HEK293 (cell line): ENCODE results near the gene TPST2.
A peak's percentile ranks its signal among the peaks of the same experiment; 100 is the strongest.

ENCODE experiments used
- GFI1B ChIP-seq: fragments of 450-650 bp; formaldehyde crosslinking; IDR thresholded peaks from 2 replicates; pipeline ENCODE4 v1.5.1; 2016; ENCODE audit warnings: missing biosample characterization, missing genetic modification characterization
- IKZF3 ChIP-seq: fragments of 450-650 bp; IDR thresholded peaks from 2 replicates; pipeline ENCODE4 v1.5.0; 2018; ENCODE audit warnings: missing biosample characterization, mild to moderate bottlenecking, missing genetic modification characterization, moderate library complexity
- KLF16 ChIP-seq: fragments of 450-650 bp; formaldehyde crosslinking; IDR thresholded peaks from 2 replicates; pipeline ENCODE4 v1.5.1; 2017; ENCODE audit warnings: missing biosample characterization, missing genetic modification characterization
- RBAK ChIP-seq: fragments of 450-650 bp; formaldehyde crosslinking; IDR thresholded peaks from 2 replicates; pipeline ENCODE4 v1.5.1; 2016; ENCODE audit warnings: missing biosample characterization, missing genetic modification characterization
- ZNF274 ChIP-seq, 2 experiments: fragments of 200-500 bp in 1 of 2; fragments of 450-650 bp in 1 of 2; sonication (Bioruptor generic) in 1 of 2; formaldehyde crosslinking in 1 of 2; IDR thresholded peaks; 2 replicates each; pipeline versions ENCODE4 v1.5.1 to v1.6.1; 2014 to 2016; ENCODE audit warnings: borderline replicate concordance in 1 of 2, inconsistent platforms in 1 of 2, low read length in 1 of 2, missing biosample characterization in 1 of 2, missing genetic modification characterization in 1 of 2
- ZNF777 ChIP-seq: fragments of 450-650 bp; formaldehyde crosslinking; IDR thresholded peaks from 2 replicates; pipeline ENCODE4 v1.5.1; 2017; ENCODE audit warnings: missing biosample characterization, missing genetic modification characterization, borderline replicate concordance
- ZXDB ChIP-seq: fragments of 450-650 bp; formaldehyde crosslinking; IDR thresholded peaks from 2 replicates; pipeline ENCODE4 v1.5.1; 2016; ENCODE audit warnings: missing biosample characterization, missing genetic modification characterization
- TF ChIP-seq, protein P1 (sequence below): fragments of 450-650 bp; formaldehyde crosslinking; IDR thresholded peaks from 2 replicates; pipeline ENCODE4 v1.5.1; 2016; ENCODE audit warnings: missing biosample characterization, missing genetic modification characterization
- TF ChIP-seq, protein P2 (sequence below): fragments of 450-650 bp; formaldehyde crosslinking; IDR thresholded peaks from 2 replicates; pipeline ENCODE4 v1.5.1; 2016; ENCODE audit warnings: missing biosample characterization, missing genetic modification characterization
- TF ChIP-seq, protein P3 (sequence below): fragments of 450-650 bp; formaldehyde crosslinking; IDR thresholded peaks from 2 replicates; pipeline ENCODE4 v1.5.1; 2016; ENCODE audit warnings: missing biosample characterization, missing genetic modification characterization, borderline replicate concordance
- TF ChIP-seq, protein P4 (sequence below): sonication (generic); formaldehyde crosslinking; IDR thresholded peaks from 2 replicates; pipeline ENCODE4 v1.8.1; 2022; ENCODE audit warnings: mild to moderate bottlenecking, moderate library complexity, missing genetic modification reagents
- TF ChIP-seq, protein P5 (sequence below): fragments of 450-650 bp; formaldehyde crosslinking; IDR thresholded peaks from 2 replicates; pipeline ENCODE4 v1.5.1; 2016; ENCODE audit warnings: missing biosample characterization, missing genetic modification characterization
- TF ChIP-seq, protein P6 (sequence below): fragments of 450-650 bp; IDR thresholded peaks from 2 replicates; pipeline ENCODE4 v1.5.1; 2018; ENCODE audit warnings: missing biosample characterization, mild to moderate bottlenecking, missing genetic modification characterization
- TF ChIP-seq, protein P7 (sequence below): fragments of 450-650 bp; IDR thresholded peaks from 2 replicates; pipeline ENCODE4 v1.5.1; 2018; ENCODE audit warnings: missing biosample characterization, missing genetic modification characterization

DNA sequence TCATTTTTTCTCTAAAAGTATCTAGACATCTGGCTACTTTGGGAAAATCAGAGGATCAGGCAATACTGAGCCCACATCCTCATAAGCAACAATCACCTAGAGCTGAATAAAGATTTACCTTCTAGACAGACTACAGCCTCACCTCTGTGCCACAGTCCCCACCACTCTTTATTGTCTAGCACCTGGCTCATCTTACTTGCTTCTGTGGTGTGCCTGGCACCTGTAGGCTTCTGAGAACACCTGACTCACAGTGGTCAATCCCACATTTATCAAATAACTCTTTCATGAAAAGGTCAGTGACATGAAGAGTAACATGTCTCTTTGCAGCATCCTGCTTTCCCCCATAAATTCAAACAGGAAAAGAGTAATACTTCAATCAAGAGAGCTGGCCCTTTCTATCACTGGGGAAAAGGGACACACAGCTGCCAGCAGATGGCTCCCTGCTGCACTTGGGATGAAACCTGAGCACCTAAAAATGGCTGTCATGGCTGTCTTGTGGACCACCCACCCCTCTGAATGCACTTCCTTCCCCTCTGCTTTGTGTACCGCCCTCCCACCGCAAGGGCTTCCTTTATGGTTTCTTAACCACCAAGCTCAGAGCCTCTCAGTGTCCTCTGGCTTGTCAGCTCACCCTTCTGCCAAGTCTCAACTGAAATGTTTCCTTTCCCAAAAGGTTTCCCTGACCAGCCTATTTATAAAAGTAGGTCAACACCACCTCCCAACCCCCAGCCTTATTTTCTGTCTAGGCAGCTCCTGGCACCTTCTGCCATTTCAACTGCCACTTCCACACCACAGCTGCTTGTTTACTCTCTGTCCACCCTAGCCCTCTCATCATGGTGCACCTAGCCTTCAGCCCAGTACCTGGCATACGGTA lies 87.0 kb downstream of the TPST2 start:
- TF ChIP-seq, protein P1, sequence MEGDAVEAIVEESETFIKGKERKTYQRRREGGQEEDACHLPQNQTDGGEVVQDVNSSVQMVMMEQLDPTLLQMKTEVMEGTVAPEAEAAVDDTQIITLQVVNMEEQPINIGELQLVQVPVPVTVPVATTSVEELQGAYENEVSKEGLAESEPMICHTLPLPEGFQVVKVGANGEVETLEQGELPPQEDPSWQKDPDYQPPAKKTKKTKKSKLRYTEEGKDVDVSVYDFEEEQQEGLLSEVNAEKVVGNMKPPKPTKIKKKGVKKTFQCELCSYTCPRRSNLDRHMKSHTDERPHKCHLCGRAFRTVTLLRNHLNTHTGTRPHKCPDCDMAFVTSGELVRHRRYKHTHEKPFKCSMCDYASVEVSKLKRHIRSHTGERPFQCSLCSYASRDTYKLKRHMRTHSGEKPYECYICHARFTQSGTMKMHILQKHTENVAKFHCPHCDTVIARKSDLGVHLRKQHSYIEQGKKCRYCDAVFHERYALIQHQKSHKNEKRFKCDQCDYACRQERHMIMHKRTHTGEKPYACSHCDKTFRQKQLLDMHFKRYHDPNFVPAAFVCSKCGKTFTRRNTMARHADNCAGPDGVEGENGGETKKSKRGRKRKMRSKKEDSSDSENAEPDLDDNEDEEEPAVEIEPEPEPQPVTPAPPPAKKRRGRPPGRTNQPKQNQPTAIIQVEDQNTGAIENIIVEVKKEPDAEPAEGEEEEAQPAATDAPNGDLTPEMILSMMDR (tag by site-specific recombination): peak; percentile 38; the same call in 1 of the 2 replicates
- TF ChIP-seq, protein P2, sequence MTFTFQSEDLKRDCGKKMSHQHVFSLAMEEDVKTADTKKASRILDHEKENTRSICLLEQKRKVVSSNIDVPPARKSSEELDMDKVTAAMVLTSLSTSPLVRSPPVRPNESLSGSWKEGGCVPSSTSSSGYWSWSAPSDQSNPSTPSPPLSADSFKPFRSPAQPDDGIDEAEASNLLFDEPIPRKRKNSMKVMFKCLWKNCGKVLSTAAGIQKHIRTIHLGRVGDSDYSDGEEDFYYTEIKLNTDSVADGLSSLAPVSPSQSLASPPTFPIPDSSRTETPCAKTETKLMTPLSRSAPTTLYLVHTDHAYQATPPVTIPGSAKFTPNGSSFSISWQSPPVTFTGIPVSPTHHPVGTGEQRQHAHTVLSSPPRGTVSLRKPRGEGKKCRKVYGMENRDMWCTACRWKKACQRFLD (tag by site-specific recombination): no peak
- TF ChIP-seq, protein P3, sequence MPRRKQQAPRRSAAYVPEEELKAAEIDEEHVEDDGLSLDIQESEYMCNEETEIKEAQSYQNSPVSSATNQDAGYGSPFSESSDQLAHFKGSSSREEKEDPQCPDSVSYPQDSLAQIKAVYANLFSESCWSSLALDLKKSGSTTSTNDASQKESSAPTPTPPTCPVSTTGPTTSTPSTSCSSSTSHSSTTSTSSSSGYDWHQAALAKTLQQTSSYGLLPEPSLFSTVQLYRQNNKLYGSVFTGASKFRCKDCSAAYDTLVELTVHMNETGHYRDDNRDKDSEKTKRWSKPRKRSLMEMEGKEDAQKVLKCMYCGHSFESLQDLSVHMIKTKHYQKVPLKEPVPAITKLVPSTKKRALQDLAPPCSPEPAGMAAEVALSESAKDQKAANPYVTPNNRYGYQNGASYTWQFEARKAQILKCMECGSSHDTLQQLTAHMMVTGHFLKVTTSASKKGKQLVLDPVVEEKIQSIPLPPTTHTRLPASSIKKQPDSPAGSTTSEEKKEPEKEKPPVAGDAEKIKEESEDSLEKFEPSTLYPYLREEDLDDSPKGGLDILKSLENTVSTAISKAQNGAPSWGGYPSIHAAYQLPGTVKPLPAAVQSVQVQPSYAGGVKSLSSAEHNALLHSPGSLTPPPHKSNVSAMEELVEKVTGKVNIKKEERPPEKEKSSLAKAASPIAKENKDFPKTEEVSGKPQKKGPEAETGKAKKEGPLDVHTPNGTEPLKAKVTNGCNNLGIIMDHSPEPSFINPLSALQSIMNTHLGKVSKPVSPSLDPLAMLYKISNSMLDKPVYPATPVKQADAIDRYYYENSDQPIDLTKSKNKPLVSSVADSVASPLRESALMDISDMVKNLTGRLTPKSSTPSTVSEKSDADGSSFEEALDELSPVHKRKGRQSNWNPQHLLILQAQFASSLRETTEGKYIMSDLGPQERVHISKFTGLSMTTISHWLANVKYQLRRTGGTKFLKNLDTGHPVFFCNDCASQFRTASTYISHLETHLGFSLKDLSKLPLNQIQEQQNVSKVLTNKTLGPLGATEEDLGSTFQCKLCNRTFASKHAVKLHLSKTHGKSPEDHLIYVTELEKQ (tag by site-specific recombination): no peak
- no peak for TF ChIP-seq KLF16 (tag by site-specific recombination)
- TF ChIP-seq, protein P4, sequence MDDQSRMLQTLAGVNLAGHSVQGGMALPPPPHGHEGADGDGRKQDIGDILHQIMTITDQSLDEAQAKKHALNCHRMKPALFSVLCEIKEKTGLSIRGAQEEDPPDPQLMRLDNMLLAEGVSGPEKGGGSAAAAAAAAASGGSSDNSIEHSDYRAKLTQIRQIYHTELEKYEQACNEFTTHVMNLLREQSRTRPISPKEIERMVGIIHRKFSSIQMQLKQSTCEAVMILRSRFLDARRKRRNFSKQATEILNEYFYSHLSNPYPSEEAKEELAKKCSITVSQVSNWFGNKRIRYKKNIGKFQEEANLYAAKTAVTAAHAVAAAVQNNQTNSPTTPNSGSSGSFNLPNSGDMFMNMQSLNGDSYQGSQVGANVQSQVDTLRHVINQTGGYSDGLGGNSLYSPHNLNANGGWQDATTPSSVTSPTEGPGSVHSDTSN (CRISPR knock-in tag): no peak
- TF ChIP-seq IKZF3 (tag by site-specific recombination): no peak
- TF ChIP-seq, protein P5, sequence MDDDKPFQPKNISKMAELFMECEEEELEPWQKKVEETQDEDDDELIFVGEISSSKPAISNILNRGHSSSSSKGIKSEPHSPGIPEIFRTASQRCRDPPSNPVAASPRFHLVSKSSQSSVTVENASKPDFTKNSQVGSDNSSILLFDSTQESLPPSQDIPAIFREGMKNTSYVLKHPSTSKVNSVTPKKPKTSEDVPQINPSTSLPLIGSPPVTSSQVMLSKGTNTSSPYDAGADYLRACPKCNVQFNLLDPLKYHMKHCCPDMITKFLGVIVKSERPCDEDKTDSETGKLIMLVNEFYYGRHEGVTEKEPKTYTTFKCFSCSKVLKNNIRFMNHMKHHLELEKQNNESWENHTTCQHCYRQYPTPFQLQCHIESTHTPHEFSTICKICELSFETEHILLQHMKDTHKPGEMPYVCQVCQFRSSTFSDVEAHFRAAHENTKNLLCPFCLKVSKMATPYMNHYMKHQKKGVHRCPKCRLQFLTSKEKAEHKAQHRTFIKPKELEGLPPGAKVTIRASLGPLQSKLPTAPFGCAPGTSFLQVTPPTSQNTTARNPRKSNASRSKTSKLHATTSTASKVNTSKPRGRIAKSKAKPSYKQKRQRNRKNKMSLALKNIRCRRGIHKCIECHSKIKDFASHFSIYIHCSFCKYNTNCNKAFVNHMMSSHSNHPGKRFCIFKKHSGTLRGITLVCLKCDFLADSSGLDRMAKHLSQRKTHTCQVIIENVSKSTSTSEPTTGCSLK (tag by site-specific recombination): no peak
- TF ChIP-seq ZNF274 (IDR thresholded peaks at IDR 0.05; ENCODE audit: low read length): no peak
- TF ChIP-seq ZNF274 (tag by site-specific recombination; IDR thresholded peaks at IDR 0.05; ENCODE audit: borderline replicate concordance): no peak
- no peak for TF ChIP-seq ZXDB
- TF ChIP-seq ZNF777 (tag by site-specific recombination): no peak
- no peak for TF ChIP-seq RBAK (tag by site-specific recombination)
- TF ChIP-seq, protein P6, sequence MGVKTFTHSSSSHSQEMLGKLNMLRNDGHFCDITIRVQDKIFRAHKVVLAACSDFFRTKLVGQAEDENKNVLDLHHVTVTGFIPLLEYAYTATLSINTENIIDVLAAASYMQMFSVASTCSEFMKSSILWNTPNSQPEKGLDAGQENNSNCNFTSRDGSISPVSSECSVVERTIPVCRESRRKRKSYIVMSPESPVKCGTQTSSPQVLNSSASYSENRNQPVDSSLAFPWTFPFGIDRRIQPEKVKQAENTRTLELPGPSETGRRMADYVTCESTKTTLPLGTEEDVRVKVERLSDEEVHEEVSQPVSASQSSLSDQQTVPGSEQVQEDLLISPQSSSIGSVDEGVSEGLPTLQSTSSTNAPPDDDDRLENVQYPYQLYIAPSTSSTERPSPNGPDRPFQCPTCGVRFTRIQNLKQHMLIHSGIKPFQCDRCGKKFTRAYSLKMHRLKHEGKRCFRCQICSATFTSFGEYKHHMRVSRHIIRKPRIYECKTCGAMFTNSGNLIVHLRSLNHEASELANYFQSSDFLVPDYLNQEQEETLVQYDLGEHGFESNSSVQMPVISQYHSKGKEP (tag by site-specific recombination): no peak
- no peak for TF ChIP-seq GFI1B (tag by site-specific recombination)
- TF ChIP-seq, protein P7, sequence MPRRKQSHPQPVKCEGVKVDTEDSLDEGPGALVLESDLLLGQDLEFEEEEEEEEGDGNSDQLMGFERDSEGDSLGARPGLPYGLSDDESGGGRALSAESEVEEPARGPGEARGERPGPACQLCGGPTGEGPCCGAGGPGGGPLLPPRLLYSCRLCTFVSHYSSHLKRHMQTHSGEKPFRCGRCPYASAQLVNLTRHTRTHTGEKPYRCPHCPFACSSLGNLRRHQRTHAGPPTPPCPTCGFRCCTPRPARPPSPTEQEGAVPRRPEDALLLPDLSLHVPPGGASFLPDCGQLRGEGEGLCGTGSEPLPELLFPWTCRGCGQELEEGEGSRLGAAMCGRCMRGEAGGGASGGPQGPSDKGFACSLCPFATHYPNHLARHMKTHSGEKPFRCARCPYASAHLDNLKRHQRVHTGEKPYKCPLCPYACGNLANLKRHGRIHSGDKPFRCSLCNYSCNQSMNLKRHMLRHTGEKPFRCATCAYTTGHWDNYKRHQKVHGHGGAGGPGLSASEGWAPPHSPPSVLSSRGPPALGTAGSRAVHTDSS: no peak
